GM19238 (cell line): ENCODE measurements around the gene CD63.

Experiments used
- DNase-seq: peaks from one replicate; pipeline ENCODE4 v3.0.0; 2011; ENCODE audit warnings: low spot score; ENCODE audit not compliant: insufficient read length

CD63 gene

DNA sequence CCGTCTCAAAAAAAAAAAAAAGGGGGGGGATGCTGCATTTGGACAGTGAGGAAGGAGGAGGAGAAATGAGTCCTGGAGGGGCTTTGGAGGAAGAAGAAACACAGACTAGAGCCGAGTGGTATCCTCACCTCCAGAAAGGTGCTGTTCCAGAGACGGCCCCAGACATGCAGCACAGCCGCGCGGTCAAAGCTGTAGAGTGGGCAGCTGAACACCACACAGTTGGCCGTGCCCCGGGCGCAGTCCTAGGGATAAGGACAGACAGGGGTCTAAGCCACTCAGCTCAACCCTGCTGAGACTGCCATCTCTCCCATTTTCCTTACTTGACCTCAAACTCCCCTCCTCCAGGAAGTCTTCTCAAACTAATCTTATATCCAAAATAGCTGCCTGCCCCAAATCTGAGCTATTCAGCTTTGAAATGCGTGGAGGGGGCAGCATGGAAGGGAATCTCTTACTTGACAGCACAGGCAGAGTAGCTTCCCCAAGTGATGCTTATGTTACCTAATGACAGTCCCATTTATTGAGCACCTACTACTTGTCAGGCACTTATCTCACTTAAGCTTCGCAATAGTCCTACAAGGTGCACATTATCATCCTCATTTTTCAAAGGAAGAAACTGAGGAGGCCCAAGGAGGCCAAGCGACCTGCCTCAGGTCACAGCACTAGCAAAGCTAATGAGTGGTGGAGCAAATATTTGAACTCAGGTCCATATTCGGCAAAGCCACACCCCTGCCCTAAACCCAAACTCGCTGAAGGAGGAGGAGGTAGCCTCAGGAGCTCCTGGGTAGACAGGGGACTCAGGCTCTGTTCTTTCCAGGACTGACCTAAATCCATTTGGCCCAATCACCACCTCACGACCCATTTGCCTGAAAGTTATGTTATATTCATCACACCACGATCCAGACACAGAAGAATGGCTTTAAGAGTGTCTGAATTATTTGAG is 39.8 kb downstream of the CD63 start:
- DNase-seq = no peak

DNA sequence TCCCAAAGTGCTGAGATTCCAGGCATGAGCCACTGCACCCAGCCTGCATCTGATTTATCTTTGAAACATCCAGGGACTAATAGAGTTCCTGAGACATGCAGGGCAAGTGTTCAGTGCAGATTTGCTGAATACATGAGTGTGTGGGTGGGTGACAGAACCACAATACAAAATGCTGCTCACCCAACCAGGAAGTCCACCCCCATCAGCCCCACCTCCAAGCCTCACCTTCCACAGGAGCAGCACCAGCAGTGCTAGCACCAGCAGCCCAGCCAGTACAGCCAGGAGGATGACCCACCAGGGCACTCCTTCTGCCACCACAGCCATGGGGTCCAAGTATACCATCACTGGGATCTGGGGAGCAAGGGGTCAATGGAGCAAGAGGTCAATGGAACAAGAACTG is 41.1 kb downstream of the CD63 start:
- DNase-seq = no peak

DNA sequence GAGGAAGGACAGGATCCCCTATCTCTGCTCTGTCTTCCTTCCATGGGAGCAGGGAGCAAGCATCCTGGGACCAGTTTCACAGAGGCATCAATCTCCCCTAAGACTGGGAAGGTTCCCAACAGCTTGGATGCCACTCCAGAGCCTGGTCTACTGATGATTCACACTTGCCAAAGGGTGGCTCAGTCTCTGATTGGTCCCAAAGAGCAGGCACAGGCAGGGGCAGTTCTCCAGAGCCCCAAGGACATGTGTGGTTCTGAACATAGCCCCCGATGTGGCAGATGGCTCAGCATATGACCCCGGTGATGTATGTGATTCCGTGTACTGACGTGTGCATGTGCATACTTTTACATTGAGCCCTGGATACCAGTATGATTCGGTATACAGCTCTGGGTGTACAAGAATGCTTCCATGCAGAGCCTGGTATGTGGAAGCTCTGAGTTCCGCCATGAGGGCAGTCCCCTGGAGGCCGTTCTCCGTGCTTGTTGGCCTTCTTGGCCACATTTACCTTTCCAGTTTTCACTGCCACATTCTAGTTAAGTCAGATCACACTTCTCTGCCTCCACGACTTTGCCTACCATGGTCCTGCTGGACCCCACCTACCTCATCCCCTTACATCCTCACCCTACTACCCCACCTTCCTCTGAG is 42.3 kb downstream of the CD63 start:
- DNase-seq = no peak

DNA sequence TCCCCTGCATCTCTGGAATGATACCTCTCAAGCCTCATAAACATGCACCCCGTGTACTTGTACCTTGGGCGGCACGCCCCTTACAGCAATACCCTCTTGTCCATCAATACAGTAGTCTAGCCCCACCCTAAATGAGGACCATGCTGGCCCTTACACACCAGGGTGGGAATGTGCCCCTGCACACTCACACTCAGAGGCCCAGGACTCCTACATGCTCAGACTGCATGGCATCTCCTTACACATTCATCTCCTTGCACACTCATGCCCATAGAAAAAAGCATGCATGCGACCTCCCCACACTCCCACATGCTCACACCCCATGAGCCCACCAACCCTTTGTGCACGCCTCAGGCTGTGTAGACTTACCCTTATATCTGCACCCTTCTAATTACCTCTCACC is 43.1 kb downstream of the CD63 start:
- no peak for DNase-seq

DNA sequence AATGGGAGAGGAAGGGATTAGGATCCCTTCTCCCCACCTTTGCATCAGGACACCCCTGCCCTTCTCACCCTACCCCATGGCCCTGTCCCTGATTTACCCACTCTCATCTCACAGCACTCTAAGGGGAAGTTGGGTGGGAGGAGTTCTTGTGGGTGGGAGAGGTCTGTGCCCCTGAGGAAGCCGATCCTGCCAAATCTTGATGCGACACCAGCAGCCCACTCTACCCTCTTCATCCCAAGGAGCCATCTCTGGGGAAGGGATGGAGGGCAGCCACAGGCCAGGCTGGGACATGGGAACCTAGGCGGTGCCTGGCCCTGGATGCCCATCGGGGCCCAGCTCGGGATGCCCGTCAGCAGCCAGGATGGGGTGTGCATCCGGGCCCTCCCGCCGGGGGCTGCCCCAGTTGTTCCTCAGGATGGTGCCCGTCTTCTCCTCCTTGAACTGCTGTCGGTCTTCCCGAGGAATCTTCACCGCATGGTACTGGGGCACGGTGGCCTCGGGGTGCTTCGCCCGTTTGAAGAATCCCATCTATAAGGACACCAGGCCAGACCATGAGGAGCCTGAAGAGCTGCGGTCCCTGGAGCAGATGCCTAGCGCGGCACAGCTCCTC is 43.9 kb downstream of the CD63 start:
- DNase-seq = no peak

DNA sequence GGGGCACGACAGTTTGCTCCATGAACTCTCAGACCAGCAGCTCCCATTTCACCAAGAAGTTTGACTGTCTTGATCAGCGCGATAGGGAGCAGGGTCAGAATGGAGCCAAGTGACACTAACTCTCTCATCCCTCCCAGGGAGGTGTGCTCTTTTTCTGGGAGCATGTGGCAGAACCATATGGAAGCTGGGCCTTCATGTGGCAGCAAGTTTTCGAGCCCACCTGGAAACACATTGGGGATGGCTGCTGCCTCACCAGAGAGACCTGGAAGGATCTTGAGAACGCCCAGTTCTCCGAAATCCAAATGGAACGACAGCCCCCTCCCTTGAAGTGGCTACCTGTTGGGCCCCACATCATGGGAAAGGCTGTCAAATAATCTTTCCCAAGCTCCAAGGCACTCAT is 45.1 kb downstream of the CD63 start:
- no peak for DNase-seq

DNA sequence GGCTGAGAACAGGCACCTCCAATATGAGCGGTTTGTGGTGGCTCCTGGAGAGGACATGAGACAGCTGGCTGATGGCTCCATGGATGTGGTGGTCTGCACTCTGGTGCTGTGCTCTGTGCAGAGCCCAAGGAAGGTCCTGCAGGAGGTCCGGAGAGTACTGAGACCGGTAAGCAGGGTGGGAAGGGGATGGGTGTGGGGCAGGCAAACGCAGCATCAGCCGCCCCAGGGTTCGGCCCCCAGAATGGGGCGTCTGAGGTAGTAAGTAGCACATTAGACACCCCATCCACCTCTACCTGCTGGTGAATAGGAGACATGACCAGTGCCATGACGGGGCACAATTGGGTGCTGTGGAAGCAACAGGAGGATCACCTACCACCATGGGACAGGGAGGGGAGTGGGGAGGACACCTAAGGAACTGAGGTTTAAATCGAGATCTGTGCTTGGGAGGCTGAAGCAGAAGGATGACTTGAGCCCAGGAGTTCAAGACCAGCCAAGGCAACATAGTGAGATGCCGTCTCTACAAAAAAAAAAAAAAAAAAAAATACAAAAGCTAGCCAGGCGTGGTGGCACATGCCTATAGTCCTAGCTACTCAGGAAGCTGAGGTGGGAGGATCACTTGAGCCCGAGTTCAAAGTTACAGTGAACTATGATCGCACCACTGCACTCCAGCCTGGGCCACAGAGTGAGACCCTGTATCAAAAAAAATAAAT is 46.6 kb downstream of the CD63 start:
- DNase-seq = no peak

DNA sequence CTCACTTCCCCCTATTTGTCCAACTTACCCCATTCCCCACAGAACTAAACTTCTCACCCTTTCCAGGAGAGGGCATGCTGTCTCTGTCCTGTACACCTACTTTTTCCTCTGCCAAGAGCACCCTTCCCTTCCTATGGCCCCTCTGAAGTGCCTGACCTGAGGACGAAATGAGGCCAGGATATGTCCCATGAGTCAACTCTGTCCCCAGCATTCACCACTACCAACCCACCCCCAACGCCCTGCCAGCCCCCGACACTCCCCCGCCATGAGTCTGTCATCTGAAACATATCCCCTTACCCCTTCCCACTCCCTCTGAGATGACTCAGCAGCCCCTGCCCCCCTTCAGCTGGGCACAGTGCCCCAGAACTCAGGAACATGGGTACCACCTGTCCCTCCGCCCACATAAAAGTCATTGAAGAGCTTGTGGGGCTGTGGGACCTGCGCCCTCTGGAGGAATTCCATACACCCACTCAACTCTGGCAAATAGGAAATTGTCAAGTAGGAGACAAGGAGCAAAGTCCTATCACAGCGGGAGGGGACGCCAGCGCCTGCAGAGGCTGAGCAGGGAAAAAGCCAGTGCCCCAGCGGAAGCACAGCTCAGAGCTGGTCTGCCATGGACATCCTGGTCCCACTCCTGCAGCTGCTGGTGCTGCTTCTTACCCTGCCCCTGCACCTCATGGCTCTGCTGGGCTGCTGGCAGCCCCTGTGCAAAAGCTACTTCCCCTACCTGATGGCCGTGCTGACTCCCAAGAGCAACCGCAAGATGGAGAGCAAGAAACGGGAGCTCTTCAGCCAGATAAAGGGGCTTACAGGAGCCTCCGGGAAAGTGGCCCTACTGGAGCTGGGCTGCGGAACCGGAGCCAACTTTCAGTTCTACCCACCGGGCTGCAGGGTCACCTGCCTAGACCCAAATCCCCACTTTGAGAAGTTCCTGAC is 47.4 kb downstream of the CD63 start:
- no peak for DNase-seq

DNA sequence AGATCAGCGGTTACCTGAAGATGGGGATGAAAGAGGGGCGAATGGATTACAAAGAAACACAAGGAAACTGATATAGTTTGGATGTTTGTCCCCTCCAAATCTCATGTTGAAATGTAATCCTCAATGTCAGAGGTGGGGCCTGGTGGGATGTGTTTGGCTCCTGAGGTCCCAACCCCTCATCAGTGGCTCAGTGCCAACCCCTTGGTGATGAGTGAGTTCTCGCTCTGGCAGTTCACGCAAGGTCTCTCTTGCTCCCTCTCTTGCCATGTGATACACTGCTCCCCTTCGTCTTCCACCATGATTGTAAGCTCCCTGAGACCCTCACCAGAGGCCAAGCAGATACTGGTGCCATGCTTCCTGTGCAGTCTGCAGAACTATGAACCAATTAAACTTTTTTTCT is 49.1 kb downstream of the CD63 start:
- no peak for DNase-seq

DNA sequence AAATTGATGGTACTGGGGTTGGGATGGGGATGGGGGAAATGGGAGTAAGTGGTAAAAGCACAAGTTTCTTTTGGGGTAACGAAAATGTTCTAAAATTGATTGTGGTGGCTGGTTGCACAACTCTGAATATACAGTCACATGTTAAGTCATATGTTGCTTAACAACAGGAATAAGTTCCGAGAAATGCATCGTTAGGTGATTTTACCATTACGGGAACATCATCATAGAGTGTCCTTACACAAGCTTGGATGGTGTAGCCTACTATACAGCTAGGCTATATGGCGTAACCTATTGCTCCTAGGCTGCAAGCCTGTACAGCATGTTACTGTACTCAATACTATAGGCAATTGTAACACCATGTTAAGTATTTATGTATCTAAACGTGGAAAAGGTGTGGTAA is 52.1 kb downstream of the CD63 start:
- DNase-seq = no peak

DNA sequence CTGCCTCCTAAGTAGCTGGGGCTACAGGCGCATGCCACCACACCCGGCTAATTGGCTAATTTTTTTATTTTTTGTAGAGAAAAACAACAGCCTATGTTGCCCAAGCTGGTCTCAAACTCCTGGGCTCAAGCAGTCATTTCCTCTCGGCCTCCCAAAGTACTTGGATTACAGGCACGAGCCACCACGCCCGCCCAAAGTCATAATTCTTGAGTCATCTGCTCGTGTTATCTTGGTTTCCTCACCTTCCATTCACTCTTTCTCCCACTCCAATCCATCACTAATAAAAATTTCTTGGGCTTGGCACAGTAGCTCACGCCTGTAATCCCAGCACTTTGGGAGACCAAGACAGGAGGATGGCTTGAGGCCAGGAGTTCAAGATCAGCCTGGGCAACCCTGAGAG is 53.1 kb downstream of the CD63 start:
- DNase-seq = no peak
